Suprapubic skin (tissue), 4 donors: ENCODE data around the gene KCNA5. TPM values are rescaled to one million over a fixed set of nuclear protein-coding genes. Genes with fewer than 3 reads are reported as not detected.
A peak's percentile ranks its signal among the peaks of the same experiment; 100 is the strongest.

ENCODE experiments used
- DNase-seq, 2 donors: peaks; one replicate each; pipeline ENCODE4 v3.0.0-alpha.2; 2019; ENCODE audit warnings: low spot score in 2 of 2
- H3K27ac ChIP-seq: fragments of 200-600 bp; sonication (generic); one replicate; pipeline ENCODE4 v1.5.1; 2019
- H3K27me3 ChIP-seq: fragments of 200-600 bp; sonication (generic); one replicate; pipeline ENCODE4 v1.5.1; 2019
- H3K36me3 ChIP-seq: fragments of 200-600 bp; sonication (generic); one replicate; pipeline ENCODE4 v1.5.1; 2019
- H3K4me1 ChIP-seq: fragments of 200-600 bp; sonication (generic); one replicate; pipeline ENCODE4 v1.5.1; 2019
- H3K4me3 ChIP-seq: fragments of 200-600 bp; sonication (generic); one replicate; pipeline ENCODE4 v1.5.1; 2019; ENCODE audit warnings: mild to moderate bottlenecking
- H3K9me3 ChIP-seq: fragments of 200-600 bp; sonication (generic); one replicate; pipeline ENCODE4 v1.5.1; 2019
- CTCF ChIP-seq, 2 donors: fragments of 200-600 bp in 1 of 2; fragments of 450-650 bp in 1 of 2; sonication (generic) in 1 of 2; IDR thresholded peaks; one replicate each; pipeline ENCODE4 v1.5.1; 2016 to 2019; ENCODE audit warnings: antibody characterized with exemption in 2 of 2, mild to moderate bottlenecking in 1 of 2, moderate library complexity in 1 of 2
- EP300 ChIP-seq: sonication (generic); formaldehyde crosslinking; IDR thresholded peaks from one replicate; pipeline ENCODE4 v1.6.1; 2017; ENCODE audit warnings: antibody characterized with exemption
- POLR2A ChIP-seq, 2 donors: fragments of 450-650 bp; IDR thresholded peaks; one replicate each; pipeline ENCODE4 v1.6.1; 2017; ENCODE audit warnings: antibody characterized with exemption in 2 of 2, mild to moderate bottlenecking in 2 of 2, moderate library complexity in 2 of 2
- POLR2AphosphoS5 ChIP-seq, 3 donors: sonication (generic); formaldehyde crosslinking; IDR thresholded peaks; one replicate each; pipeline ENCODE4 v1.6.1; 2017; ENCODE audit warnings: antibody characterized with exemption in 3 of 3
- WGBS: methylation state at CpG from one replicate; pipeline ENCODE4 v1.1.5; 2018; 5-methylcytosine and 5-hydroxymethylcytosine counted together
- total RNA-seq, 4 donors: library from RNA; depleted of rRNA; stranded (reverse); fragments of >200 nt; gene quantifications; one replicate each; pipeline ENCODE4 v1.1.0, GENCODE V29; 2016

Gene KCNA5
- under 1 TPM in 1 of 4 donors, not detected in 3; 0.95 TPM for total RNA-seq

- peaks cover 7% of the 10 kb centered on the region for H3K4me1 ChIP-seq
- H3K36me3 ChIP-seq, result no peaks in the 10 kb centered on the region
- no peak for TF ChIP-seq CTCF (IDR thresholded peaks at IDR 0.05)
- TF ChIP-seq POLR2AphosphoS5 (IDR thresholded peaks at IDR 0.05), result no peak
- TF ChIP-seq EP300, result no peak
- no peak for TF ChIP-seq POLR2A (IDR thresholded peaks at IDR 0.05)
- 4% methylated on average over 22 of the region's 68 CpGs for WGBS
- no peak for DNase-seq
- no peak within 1 kb of the TSS for H3K27ac ChIP-seq
- no peaks in the 10 kb centered on the region for H3K9me3 ChIP-seq
- peak within 1 kb of the TSS; percentile 21 for H3K4me3 ChIP-seq
- H3K27me3 ChIP-seq, result peaks cover 77% of the 10 kb centered on the region
These were observed at the start of gene KCNA5 for GRCh38 chr12:5043589-5044419. TSS of gene KCNA5 (plus strand) at chr12:5043879. CDS start at chr12:5044148, 269 bp downstream.

- Histone ChIP-seq H3K4me3 (no peak overlapping the region), H3K9me3 (no peaks in the 10 kb centered on the region), H3K27me3 (peaks cover 18% of the 10 kb centered on the region), H3K36me3 (no peaks in the 10 kb centered on the region), H3K27ac (no peak overlapping the region), H3K4me1 (peaks cover 6% of the 10 kb centered on the region)
- no peak for TF ChIP-seq POLR2A (IDR thresholded peaks at IDR 0.05)
- no peak for TF ChIP-seq CTCF (IDR thresholded peaks at IDR 0.05)
- no peak for TF ChIP-seq POLR2AphosphoS5 (IDR thresholded peaks at IDR 0.05)
- no peak for TF ChIP-seq EP300
- WGBS, result 92% methylated on average over 3 of the region's 4 CpGs
- DNase-seq, result no peak
These were observed 49.1 kb upstream of the KCNA5 start for GRCh38 chr12:4994622-4995021.

- H3K4me1 ChIP-seq, result peaks cover 6% of the 10 kb centered on the region
- TF ChIP-seq CTCF (IDR thresholded peaks at IDR 0.05) (no peak), EP300 (no peak), POLR2A (IDR thresholded peaks at IDR 0.05) (no peak)
- no peaks in the 10 kb centered on the region for H3K36me3 ChIP-seq
- 88% methylated on average over 4 of the region's 4 CpGs for WGBS
- H3K9me3 ChIP-seq, result no peaks in the 10 kb centered on the region
- no peak overlapping the region for H3K27ac ChIP-seq
- no peak overlapping the region for H3K4me3 ChIP-seq
- DNase-seq, result no peak
- peaks cover 25% of the 10 kb centered on the region for H3K27me3 ChIP-seq
These were observed 47.0 kb upstream of the KCNA5 start for GRCh38 chr12:4996714-4997113.

DNA sequence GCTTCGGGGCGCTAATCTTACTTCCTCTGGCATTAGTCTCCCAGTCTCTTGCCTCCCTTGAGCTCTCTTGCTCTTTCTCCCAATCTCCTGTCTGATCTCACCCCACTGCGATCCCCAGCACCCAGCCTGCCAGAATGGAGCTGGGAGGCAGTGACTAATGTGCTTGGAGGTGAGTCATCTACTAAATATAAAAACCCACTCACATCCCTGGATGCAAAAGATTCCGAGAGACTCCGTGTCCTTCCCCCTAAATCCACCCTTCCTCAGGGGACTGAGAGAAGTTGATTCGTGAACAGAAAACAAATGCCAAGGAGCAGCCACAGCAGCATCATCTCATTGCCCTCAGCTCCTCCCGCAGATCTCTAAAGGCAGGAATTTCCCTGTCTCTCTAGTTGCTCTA lies 45.7 kb upstream of the KCNA5 start:
- peak overlapping the region; percentile 60 for H3K27ac ChIP-seq
- H3K4me1 ChIP-seq, result peaks cover 6% of the 10 kb centered on the region
- WGBS, result 21% methylated on average over 7 of the region's 7 CpGs
- peak in 1 of 2 donors; percentile 68 for DNase-seq
- TF ChIP-seq CTCF (IDR thresholded peaks at IDR 0.05) (no peak), POLR2AphosphoS5 (IDR thresholded peaks at IDR 0.05) (no peak), EP300 (no peak), POLR2A (IDR thresholded peaks at IDR 0.05) (no peak)
- H3K4me3 ChIP-seq, result no peak overlapping the region
- H3K36me3 ChIP-seq, result no peaks in the 10 kb centered on the region
- H3K27me3 ChIP-seq, result peaks cover 25% of the 10 kb centered on the region
- H3K9me3 ChIP-seq, result no peaks in the 10 kb centered on the region

DNA sequence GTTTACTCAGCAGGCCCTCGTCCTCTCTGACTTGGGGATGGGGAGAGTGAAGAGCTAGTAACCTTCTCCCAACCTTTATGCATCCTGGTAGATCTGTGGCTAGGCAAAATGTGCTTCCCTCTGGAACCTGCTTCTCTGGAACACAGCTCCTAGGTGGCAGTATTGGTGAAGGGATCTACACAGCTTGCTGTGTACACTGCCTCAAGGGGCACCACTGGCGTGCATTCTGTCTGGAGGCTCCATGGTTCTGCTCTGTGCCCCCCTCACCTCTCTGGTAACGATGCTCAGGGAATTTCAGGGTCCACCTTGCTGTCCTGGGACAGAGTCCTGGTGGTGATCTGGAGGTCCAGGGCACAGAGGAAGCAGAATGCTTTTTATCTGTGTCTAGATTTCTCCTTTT lies 43.5 kb upstream of the KCNA5 start:
- peaks cover 6% of the 10 kb centered on the region for H3K4me1 ChIP-seq
- H3K27ac ChIP-seq, result no peak overlapping the region
- H3K36me3 ChIP-seq, result no peaks in the 10 kb centered on the region
- TF ChIP-seq EP300, result no peak
- no peak for TF ChIP-seq POLR2AphosphoS5 (IDR thresholded peaks at IDR 0.05)
- no peak for TF ChIP-seq POLR2A (IDR thresholded peaks at IDR 0.05)
- TF ChIP-seq CTCF (IDR thresholded peaks at IDR 0.05), result no peak
- H3K9me3 ChIP-seq, result no peaks in the 10 kb centered on the region
- WGBS, result 72% methylated on average over 2 of the region's 3 CpGs
- H3K27me3 ChIP-seq, result peaks cover 13% of the 10 kb centered on the region
- no peak overlapping the region for H3K4me3 ChIP-seq
- DNase-seq, result no peak
